ENCODE results near the gene GAS2L2.

DNA sequence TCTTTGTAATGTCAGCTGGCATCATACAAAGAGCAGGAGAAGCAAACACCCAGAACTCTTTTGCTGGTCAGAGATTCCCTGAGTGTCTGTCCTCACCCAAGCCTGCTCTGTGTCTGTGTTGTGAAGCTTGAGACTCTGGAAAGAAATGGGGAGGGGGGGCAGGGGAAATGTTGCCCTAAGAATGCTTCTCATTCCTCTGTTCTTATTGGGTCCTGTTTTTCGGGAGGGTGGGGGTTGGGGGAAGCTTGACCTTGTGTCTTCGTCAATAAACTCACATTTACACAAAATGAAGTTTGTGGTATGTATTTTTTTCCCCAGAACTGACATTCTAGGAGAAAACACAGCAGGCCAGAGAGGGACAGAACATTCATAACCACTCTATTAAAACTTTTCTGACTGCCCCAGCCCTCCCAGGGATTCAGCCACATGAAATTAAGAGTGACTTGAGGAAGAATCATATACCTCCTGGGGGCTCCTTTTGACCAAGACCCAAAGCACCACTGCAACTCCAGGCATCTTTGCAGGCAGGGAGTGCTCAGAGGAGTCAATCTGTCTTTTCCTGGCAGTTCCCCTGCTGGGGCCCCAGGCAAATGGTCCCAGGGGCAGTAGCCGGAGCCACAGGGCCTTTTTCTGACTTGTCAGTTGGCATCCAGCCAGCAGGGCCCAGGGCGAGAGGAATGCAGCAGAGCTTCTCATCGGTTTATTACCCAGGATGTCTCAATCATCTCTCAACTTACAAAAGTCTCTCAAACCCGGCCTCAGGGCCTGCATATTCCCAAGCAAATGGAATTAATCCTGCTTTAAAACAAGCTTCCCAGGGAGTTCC, 26.7 kb downstream of the GAS2L2 start:
- TF ChIP-seq, protein P1, sequence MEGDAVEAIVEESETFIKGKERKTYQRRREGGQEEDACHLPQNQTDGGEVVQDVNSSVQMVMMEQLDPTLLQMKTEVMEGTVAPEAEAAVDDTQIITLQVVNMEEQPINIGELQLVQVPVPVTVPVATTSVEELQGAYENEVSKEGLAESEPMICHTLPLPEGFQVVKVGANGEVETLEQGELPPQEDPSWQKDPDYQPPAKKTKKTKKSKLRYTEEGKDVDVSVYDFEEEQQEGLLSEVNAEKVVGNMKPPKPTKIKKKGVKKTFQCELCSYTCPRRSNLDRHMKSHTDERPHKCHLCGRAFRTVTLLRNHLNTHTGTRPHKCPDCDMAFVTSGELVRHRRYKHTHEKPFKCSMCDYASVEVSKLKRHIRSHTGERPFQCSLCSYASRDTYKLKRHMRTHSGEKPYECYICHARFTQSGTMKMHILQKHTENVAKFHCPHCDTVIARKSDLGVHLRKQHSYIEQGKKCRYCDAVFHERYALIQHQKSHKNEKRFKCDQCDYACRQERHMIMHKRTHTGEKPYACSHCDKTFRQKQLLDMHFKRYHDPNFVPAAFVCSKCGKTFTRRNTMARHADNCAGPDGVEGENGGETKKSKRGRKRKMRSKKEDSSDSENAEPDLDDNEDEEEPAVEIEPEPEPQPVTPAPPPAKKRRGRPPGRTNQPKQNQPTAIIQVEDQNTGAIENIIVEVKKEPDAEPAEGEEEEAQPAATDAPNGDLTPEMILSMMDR (conservative IDR thresholded peaks at IDR 0.05; ENCODE audit: low read depth in 2 of 2), result no peak
- no peak for TF ChIP-seq ZNF331 (CRISPR knock-in tag; IDR thresholded peaks at IDR 0.05; ENCODE audit: low read depth)

All from GM23338 (cell line).